Right lobe of liver (tissue), 4 donors: Measurements from ENCODE around the gene AWAT2.

Experiments used
- POLR2A ChIP-seq: fragments of 450-650 bp; IDR thresholded peaks from one replicate; pipeline ENCODE4 v1.6.1; 2017; ENCODE audit warnings: antibody characterized with exemption, mild to moderate bottlenecking
- TF ChIP-seq, protein P1 (sequence below), 4 donors: fragments of 200-600 bp in 3 of 4; fragments of 450-650 bp in 1 of 4; IDR thresholded peaks; one replicate each; pipeline versions ENCODE4 v1.5.1 to v1.8.0; 2016 to 2022; ENCODE audit warnings: antibody characterized with exemption in 4 of 4, mild to moderate bottlenecking in 2 of 4
- donor health status: DM: no; HTN: no; CAD: no.
- donor health status: DM: no; HTN: no; CAD: no.
- donor health status: DM: no; HTN: yes; CAD: no.

DNA sequence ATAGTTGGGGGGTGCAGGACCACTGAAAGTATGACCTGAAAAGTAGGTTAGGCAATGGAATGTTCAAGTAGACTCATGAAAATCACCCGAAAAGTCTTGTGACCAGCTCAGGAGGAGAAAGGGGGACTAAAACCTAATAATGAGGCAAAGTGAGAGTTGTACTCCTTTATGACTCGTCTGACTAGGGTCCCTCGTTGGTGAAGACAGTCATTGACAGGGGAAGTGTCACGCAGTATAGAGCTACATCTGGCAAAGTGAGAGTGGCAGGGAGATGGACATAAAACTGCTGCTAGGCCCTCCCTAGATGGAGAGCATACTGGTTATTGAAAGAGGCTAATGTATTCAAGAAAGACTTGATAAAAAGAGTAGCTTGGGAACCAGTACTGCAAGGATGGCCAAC lies 33.0 kb upstream of the AWAT2 start:
- TF ChIP-seq, protein P1, sequence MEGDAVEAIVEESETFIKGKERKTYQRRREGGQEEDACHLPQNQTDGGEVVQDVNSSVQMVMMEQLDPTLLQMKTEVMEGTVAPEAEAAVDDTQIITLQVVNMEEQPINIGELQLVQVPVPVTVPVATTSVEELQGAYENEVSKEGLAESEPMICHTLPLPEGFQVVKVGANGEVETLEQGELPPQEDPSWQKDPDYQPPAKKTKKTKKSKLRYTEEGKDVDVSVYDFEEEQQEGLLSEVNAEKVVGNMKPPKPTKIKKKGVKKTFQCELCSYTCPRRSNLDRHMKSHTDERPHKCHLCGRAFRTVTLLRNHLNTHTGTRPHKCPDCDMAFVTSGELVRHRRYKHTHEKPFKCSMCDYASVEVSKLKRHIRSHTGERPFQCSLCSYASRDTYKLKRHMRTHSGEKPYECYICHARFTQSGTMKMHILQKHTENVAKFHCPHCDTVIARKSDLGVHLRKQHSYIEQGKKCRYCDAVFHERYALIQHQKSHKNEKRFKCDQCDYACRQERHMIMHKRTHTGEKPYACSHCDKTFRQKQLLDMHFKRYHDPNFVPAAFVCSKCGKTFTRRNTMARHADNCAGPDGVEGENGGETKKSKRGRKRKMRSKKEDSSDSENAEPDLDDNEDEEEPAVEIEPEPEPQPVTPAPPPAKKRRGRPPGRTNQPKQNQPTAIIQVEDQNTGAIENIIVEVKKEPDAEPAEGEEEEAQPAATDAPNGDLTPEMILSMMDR (IDR thresholded peaks at IDR 0.05), result no peak
- TF ChIP-seq POLR2A, result no peak
